HG03025 (cell line): ENCODE data around the gene DUSP2.

Source experiments
- ATAC-seq: cut with Tn5 transposase; IDR thresholded peaks from one replicate; pipeline ENCODE4 v1.9.1; 2021; ENCODE audit warnings: mild to moderate bottlenecking, moderate library complexity; ENCODE audit not compliant: unreplicated experiment, low FRiP score

DUSP2 gene

DNA sequence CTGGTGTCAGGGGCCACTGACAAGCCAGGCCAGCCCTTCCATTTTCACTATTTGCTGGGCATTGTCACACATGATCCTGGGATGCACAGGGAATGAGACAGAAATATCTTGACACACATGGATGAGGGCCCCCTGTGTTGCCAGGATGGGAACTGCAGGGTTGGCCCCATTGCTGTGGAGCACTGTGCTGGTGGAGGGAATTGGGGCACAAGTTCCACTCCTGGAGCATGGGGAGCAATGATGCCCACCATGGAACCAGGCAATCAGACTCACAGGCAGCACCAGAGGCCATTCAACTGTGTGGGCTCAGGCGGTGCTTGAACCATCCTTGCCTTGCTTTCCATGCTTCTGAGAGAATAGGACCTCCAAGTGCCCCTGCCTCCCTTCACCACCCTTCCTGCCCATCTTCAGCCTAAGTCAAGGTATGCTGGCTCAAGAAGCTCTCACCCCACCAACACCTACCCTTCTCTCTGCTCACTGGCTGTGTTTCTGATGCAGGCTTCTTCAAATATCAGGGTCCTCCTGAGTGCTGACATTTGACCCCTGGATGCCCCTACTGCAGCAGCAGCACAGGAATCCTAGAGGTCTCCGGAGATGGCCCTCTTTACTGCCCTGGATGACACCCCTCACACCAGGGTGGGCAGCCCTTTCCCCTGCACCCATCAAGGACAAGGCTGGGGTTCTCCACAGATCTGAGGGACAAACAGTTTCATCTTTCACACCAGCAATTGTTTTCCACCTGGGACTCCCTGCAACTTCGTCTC is 39.9 kb downstream of the DUSP2 start:
- ATAC-seq = no peak

DNA sequence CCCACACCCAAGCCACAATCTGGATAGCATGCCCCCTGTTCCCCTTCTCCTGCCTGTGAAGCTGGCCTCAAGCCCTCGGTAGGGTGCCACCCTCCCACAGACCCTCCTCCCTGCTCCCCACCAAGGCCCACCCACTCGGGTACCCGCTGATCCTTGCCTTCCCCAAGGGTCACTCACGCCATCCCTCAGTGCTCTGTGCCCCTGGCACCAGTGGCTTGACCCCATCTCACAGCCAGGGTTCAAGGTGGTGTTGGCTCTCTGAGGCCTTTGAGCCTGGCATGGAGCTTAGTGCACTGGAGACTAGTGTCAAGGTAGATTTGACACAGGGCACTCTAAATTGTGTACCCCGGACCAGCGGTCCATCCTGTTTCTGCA is 40.8 kb downstream of the DUSP2 start:
- ATAC-seq = no peak

- ATAC-seq = no peak
Measured at GRCh38 chr2:96103761-96104486, 41.3 kb downstream of the DUSP2 start.

GRCh38 chr2:96103187-96103601 is 42.0 kb downstream of the DUSP2 start:
- ATAC-seq = no peak

GRCh38 chr2:96102596-96103186 is 42.5 kb downstream of the DUSP2 start:
- no peak for ATAC-seq

DNA sequence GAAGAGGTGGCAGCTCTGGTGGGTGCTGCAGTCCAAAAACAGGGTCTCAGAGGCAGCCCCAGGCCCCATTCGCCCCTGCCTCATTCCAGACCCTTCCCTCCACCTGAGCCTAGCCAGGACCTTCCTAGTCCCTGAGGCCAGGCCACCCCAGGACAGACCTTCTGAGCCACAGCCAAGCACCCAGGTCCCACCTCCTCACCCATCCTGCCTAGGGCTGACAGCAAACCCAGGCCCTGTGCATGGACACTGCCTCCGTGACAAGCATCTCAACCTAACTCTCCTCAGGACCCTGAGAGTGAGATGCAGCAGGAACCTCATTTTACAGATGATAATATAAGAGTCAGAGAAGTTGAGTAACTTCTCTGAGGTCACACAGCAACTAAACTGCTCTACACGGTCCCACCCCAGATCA is 44.3 kb downstream of the DUSP2 start:
- ATAC-seq = no peak

- no peak for ATAC-seq
Measured at GRCh38 chr2:96099861-96100798, 45.1 kb downstream of the DUSP2 start.

DNA sequence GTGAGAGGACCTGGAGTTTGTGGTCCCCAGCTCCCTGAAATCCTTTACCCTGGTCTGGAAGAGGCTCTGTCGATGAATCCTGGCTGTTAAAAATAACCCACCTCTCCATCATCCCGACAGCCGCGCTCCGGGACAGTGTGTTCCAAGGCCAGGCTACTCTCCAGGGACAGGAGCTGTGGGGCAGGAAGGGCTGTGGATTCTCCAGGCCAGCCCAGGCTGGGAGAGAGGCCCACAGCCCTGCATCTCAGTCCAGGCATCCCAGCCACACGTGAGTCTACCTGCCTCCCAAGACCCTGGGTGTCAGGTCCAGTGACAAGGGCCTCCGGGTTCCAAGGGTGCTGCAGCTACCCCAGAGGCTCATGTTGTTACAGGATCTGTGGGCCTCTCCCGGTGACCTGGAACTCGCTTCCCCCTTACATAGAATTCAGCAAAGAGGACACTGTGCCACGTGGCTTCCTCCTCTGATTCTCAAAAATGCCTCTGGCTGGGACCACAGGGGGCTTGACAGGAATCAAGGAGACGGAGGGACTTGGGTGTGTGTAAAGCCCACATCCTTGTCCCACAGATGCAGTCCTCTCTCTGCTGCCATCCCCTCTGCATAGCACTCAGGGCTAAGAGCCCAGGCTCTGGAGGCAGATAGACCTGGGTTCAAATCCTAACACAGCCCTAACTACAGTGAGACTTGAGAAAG is 46.2 kb downstream of the DUSP2 start:
- no peak for ATAC-seq

DNA sequence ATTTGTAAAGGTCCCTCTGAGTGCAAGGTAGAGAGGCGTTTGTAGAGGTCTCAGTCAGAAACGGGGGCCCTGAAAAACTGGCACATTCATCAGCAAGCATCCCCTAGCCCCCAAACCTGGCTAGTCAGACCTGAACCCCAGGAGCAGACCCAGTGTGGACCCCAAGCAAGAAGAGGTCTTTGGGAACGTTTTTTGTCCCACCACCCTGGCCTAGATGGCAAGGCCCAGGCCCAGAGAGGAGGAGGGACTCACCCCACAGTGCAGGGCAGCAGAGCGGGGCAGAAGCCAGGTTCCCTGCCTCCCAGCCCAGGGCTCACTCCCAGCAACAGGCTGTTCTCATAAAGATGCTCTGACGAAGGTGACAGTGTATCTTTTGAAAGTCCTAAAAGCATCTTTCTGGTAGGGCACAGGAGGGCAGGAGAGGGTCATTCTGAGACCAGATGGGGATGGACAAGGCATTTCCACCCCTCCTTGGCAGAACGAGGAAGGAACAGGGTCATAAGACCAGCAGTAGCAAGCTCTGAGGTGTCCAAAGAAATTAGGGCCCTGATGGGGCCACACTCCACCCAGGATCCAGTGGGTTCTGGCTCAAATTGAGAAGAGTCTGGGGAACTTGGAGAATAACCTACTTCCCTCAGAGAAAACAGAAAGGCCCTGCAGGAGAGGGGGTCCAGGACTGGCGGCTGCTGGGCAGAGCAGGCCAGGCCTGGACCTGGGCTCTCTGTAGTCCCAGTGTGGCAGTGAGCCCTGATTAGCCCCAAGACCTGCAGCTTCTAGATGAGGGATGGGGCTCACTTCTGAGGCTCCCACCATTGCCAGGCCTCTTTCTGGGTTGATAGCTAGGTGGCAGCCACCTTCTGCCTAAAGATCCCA is 47.1 kb downstream of the DUSP2 start:
- no peak for ATAC-seq

- ATAC-seq = no peak
Measured at GRCh38 chr2:96097441-96097840, 47.8 kb downstream of the DUSP2 start.

- no peak for ATAC-seq
Measured at GRCh38 chr2:96095116-96095636, 50.1 kb downstream of the DUSP2 start.

GRCh38 chr2:96093528-96093927 is 51.7 kb downstream of the DUSP2 start:
- ATAC-seq = no peak
